Daoy (cell line): Measurements from ENCODE around the gene PLEKHG3. TPM values are rescaled to one million over a fixed set of nuclear protein-coding genes. Genes with fewer than 3 reads are reported as not detected.
"Not testable (repeated sequence)": the region's sequence is repeated elsewhere in the genome, so short reads cannot be mapped to it uniquely, and the experiment has no call there.

Experiments used
- DNase-seq: peaks from one replicate; pipeline ENCODE4 v3.0.0-alpha.2; 2015; ENCODE audit warnings: low read depth
- total RNA-seq: library from RNA; depleted of rRNA; stranded (reverse); fragments of >200 nt; shearing (Covaris generic); gene quantifications from 2 replicates; pipeline ENCODE4 v1.2.3, GENCODE V29; 2014

The PLEKHG3 gene
- total RNA-seq, 1 experiment from 2014 or later = 30.9 TPM

DNA sequence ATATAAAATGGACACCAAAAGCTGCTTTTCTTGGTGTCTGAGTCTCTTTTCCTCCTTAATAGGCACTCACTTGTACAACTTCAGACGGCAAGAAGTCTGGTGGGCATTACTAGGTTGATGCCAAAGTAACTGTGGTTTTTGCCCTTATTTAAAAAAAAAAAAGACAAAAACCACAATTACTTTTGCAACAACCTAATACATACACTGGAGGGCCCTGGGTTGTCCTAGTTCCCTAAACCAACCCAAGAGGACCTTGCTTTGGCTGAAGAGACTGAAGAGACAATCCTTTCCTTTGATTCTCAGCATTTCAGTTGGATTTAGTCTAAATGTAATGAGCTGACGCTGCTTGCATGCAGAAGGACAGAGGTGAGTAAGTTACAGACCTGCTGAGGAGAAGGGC, 16.2 kb upstream of the PLEKHG3 start:
- no peak for DNase-seq

DNA sequence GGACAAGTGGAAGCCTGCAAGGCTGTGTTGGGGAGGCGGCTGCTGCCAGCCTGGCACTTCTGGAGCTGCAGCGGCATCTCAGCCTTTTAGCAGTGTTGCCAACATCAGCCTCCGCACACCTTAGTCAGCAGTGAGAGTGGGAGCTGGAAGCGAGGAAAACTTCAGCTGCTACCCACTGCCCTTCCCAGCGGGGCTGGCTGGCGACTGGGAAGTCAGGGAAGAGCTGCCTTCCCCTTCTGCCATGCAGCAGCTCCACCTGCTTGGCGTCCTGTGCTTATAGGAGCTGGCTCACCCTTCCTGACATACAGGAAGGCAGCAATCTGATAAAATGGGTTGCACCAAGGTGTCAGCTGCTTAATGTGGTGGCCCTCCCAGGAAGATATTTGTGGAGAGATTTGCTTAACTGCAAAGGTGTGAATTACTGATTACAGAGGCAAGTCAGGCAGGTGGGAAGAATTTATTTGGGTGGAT, 15.4 kb upstream of the PLEKHG3 start:
- DNase-seq = no peak

DNA sequence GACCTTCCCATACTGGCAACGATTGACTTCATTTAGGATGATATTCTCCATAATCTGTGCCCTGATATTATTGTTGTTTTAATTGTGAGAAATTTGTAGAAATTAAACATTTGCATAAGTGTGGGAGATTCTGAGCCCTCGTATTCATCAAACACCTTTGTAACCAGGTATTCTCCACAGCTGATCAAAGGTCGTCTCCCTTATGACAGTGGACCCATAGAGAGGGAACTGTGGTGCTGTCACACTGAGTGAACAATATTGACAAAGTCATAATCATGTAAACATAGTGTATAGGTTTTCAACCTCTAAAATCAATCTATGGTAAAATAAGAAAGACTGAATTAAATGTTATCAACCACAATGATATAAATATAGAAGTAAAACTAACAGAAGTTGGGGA, 14.9 kb upstream of the PLEKHG3 start:
- no peak for DNase-seq

GRCh38 chr14:64690607-64691006, 13.6 kb upstream of the PLEKHG3 start:
- DNase-seq = not testable (repeated sequence)

GRCh38 chr14:64691376-64691775, 12.8 kb upstream of the PLEKHG3 start:
- no peak for DNase-seq

- DNase-seq = peak; percentile 35
Observed at GRCh38 chr14:64692189-64692985, 11.8 kb upstream of the PLEKHG3 start.

GRCh38 chr14:64692986-64693809, 11.0 kb upstream of the PLEKHG3 start:
- DNase-seq = no peak

DNA sequence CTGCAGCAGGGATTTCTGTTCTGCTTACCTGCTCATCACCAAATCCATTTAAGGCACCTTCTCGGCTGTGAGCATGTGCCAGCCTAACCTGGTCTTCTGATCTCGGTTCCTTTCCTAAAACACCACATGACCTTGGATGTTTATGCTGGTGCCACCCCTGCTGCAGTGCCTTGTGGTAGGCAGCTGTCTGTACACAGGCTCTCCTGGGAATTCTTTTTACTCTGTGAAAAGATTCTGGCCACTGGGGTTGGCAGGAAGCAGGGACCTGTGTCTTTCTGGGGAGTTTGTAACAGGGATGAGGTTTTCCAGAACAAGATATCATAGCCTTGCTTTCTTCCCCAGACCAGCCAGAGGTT, 10.4 kb upstream of the PLEKHG3 start:
- DNase-seq = no peak

DNA sequence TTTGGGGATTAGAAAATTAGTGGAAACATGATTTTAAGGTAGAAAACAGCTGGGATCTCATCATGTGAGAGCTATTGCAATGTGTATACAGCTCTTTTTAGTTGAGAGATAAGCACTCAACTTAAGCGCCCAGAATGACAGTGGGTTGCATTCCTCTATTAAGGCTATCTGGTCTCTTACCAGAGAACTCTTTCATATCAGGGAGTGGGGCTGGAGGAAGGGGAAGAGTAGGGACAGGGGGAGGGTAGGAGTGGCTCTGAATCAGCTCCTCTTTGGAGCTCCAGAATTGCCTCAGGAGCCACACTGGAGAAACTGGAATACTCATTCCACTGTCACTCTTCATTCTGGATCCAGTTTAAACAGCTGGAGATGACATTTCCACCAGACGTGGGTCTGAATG, 9.2 kb upstream of the PLEKHG3 start:
- no peak for DNase-seq

- no peak for DNase-seq
Observed at GRCh38 chr14:64696355-64696857, 7.8 kb upstream of the PLEKHG3 start.

GRCh38 chr14:64698903-64699302, 5.3 kb upstream of the PLEKHG3 start:
- DNase-seq = no peak

- no peak for DNase-seq
Observed at GRCh38 chr14:64700290-64700689, 3.9 kb upstream of the PLEKHG3 start.

GRCh38 chr14:64700894-64701293, 3.3 kb upstream of the PLEKHG3 start:
- DNase-seq = no peak

DNA sequence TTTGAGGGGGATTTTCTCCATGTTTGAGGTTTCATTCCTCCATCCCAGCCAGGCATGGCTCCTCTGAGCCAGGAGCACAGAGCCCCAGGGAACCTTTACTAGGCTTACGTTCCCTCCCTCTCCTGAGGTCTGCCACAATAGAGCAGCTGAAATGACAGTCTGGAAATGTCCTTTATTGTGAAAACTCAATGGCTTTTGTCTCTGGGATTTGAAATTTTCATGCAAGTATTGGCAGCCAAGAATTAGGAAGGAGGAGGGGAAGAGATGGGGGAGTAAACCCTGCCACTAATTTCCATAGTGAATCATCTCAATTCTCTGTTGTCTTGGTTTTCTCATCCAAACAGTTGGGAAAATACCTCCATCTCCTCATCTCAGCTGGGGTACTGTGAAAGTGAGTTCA, 2.6 kb upstream of the PLEKHG3 start:
- DNase-seq = no peak

GRCh38 chr14:64702493-64703394, 1.5 kb upstream of the PLEKHG3 start:
- DNase-seq = no peak

- DNase-seq = no peak
Observed at GRCh38 chr14:64703395-64704142, 655 bp upstream of the PLEKHG3 start.

GRCh38 chr14:64704743-64705380, 638 bp downstream of the PLEKHG3 start:
- DNase-seq = no peak

DNA sequence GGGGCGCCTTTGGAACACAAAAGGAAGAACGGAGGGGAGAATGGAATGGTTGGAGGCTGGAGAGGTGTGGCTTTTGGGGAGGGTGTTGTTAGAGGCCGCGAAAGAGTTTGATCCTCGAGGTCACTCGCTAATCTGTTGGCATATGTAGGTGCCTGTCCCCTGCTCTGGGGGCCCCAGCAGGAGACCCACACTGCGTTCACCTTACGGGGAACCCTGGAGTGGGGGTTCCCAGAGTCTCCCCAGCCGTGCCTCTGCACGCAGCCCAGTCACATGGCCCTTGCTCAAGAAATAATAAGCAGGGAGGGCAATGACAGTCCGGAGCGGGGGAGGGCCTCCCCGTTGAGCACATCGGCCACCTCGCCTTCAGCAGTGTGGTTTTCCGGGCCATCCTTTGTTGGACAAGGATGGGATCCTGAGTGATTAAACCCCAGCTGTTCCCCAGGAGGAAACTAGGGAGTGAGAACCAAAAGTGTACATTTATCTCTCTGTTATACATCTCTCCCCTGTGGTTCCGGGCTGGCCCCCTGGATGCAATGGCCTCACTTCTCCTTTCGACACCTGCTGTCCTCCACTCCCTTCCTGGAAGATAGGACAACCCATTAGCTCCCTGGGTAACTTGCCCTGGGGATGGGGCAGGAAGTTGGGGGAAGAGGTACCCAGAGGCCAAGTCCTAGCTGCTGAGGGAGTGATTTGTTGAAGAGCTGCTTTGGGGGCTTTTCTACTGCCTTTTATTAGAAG, 1.3 kb downstream of the PLEKHG3 start:
- DNase-seq = no peak

GRCh38 chr14:64706119-64706592, 1.9 kb downstream of the PLEKHG3 start:
- no peak for DNase-seq
